HG02884 (cell line): Measurements from ENCODE around the gene CHST9.
"Not testable (repeated sequence)": the region's sequence is repeated elsewhere in the genome, so short reads cannot be mapped to it uniquely, and the experiment has no call there.

ENCODE experiments used
- ATAC-seq: cut with Tn5 transposase; IDR thresholded peaks from one replicate; pipeline ENCODE4 v1.9.1; 2021; ENCODE audit warnings: mild to moderate bottlenecking, moderate library complexity; ENCODE audit not compliant: unreplicated experiment

CHST9 gene

DNA sequence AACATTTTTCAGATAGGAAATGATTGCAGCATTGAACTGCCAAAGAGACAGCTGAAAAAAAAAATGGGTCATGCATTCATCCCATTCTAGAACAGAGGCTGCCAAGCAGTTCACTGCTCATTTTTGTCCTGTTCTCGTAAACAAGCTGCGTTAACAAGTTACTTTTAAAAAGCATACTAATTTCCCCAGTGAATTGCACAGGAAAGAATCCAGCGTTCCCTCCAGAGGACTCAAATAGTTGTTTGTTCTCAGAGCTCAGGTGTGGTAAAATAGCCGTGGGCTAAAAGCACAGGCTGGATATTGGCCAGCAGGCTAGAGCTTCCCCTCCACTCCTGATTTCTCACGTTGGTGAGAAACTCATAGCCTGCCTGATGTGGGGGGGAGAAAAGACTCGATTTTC is 243.5 kb downstream of the CHST9 start:
- no peak for ATAC-seq

DNA sequence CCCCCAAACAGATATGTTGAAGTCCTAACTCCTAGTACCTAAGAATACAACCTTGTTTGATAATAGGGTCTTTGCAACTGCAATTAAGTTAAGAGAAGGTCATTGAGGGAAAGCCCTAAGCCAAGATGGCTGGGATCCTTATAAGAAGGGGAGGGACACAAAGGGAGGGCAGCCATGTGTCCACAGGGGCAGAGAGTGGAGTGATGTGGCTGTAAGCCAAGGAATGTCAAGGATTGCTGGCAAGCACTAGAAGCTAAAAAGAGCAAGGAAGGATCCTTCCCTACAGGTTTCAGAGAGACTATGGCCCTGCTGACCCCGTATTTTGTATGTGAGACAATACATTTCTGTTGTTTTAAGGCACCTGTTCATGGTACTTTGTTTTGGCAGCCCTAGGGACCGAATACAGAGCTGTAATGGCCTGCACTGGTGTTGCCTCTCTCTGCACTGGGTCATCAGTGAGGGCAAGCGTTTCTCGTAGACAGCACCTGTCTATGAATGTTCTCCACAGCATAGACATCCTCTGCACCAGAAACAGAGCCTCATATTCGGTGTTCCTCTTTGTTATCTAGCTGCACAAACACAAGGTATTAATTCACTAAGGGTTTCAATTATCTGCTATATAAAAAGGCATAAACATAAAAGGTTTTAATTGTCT is 244.2 kb downstream of the CHST9 start:
- ATAC-seq = no peak

DNA sequence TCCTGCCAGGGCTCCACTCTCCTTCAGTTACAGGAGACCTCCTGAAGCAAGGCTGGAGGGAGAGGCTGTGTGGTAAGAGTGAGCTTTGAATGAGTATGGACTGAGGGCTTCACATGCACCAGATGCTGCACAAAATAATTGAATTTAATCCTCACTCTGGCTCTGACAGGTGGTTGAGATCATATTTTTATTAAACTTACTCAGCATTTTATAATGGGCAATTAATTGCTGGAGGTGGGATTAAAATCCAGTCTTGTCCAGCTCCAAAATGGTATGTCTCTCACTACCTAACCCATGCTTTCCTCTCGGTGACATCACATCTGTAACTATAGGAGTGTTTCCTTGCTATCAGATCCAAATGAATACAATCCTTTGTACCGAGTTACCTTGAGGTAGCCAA is 253.4 kb downstream of the CHST9 start:
- no peak for ATAC-seq

DNA sequence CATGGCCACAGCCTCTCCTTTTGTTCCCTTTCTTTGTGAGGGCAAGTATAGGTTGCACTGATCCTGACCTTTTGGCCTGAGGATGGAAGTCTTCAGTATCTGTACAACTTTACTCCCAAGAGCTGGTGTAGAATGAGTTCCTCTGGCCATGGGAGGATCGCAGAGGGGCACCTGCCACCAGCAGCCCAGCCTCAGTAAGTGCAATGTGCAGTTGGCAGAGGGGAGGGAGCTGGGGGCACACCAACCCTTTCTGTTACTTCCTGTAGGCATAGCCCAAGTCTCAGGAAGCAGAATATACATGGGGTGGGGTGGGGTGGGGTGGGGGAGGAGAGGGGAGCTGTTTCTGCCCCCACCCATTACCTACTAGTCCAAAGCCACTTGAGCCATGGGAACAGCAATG is 254.5 kb downstream of the CHST9 start:
- ATAC-seq = no peak

DNA sequence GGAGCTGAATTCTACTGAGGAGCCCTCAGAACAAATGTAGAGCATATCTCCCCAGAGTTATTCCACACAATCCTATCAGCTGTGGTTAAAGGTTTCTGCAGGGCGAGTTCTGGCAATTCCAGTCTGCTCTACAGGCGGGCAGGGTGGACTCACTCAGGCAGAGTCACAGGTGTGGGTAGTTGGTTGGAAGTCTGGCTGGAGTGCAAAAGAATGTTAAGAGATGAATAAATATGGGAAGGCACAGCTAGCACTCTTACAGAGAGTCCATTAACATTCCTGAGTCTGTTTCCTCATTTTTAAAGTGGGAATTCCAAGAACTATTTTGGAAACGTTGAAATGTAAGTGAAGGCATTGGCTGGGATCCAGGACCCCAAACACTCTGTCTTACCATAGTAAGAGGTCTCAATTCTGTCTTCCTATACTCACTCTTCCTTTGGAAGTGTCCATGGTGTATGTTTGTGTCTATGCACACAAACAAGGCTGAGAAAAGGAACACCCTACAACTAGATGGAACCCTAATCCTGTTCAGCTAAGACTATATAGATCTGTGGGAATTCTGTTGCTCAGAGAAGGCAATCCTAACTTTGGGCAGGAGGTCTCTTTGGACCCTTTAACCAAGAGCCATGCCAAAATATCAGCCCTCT is 256.3 kb downstream of the CHST9 start:
- no peak for ATAC-seq

DNA sequence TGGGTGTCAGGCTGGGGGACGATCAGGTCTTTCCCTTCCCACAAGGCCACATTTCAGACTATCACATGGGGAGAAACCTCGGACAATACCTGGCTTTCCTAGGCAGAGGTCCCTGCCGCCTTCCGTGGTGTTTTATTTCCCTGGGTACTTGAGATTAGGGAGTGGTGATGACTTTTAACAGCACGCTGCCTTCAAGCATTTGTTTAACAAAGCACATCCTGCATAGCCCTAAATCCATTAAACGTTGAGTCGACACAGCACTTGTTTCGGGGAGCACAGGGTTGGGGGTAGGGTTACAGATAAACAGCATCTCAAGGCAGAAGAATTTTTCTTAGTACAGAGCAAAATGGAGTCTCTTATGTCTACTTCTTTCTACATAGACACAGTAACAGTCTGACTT is 257.3 kb downstream of the CHST9 start:
- not testable (repeated sequence) for ATAC-seq

DNA sequence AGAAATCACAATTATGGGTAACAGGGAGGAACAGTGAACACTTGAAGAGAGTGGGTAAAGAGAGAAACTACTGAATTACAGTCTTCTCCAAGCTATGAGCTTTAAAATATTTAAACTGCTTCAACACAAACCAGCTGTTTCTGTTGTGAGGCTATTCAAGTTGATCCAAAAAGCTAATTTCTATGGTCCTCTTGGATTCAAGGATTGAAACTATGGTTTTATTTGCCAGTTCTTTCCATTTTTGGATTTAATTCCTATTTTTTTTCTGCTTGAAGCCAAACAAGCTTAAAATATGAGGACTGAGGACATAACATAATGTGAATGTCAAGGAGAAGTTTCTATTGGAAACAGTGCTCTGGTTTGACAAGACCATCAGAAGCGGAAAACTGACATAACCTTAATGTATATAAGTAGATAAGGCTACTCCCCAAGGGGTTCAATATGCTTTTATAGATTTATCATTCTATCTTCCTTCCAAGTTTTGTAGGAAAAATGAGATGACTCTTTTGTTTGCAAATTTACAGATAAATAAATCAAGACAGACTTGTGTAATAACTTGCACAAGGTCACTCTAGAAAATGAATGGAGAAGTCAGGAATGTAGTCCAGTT is 258.9 kb downstream of the CHST9 start:
- no peak for ATAC-seq

DNA sequence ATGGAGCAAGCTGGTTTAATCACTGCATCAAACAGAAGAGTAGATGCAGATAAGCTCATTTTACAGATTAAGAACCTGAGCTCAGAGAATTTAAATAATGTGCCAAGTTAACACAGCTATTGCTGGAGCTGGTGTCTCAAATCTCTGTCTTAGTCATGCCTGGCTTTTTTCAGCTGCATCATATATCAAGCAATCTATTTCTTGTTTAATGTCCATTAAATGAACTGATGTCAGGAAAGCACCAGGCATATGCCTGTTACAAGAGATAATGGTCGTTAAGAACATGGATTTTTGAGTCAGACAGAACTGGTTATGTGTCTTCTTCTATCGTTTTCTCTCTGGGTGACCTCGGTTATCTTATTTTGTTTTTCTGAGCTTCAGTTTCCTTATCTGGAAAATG is 259.8 kb downstream of the CHST9 start:
- no peak for ATAC-seq

DNA sequence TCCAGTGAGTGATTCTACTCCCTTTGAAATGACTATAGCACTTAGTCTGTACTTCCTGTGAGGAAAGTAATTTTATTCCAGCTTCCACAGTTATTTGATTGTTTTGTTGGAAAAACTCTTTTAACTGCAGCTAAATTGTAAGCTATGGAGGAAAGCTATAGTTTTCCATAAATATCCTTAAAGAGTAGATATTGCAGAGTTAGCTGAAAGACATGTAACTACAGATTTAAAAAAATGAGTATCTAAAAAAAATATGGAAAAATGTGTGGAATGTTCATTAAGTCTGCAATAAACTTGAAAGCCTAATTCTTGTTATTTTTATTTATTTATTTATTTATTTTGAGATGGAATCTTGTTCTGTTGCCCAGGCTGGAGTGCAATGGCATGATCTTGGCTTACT is 262.8 kb downstream of the CHST9 start:
- ATAC-seq = no peak

DNA sequence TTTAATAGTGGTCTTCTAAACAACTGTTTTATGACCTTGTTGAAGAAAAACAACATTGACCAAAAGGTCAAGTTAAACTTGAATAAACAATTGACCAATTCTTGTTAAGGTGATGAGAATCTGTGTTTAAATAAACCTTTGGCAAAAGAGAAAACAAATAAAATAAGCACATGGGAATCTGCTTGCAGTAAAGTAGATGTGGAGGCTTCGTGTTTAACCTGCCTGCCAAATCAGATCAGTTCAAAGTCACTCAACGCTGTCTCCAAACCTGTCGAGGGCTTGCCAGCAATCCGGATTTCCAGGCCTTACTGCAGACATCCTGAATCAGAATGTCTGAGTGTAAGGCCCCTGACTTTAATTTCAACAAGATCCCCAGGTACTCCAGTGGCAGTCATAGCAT is 264.5 kb downstream of the CHST9 start:
- ATAC-seq = no peak

DNA sequence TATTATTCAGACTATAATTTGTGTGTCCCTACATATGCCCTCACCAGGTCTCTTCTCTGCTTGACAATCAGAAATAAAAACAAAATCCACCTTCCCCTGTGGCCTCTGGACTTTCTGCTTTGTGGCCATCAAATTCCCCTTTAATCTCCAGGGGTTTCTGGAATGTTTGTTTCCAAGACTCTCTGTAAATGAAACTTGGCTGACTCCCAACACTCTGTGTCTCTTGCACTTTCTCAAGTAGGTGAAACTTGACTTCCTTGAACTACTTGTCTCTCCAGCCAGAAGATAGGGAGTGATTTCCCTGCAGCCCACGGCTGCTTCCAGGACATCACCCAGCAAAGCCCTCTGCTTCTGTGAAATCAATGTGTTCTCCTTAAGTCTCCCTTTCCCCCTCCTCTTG is 265.5 kb downstream of the CHST9 start:
- ATAC-seq = no peak

DNA sequence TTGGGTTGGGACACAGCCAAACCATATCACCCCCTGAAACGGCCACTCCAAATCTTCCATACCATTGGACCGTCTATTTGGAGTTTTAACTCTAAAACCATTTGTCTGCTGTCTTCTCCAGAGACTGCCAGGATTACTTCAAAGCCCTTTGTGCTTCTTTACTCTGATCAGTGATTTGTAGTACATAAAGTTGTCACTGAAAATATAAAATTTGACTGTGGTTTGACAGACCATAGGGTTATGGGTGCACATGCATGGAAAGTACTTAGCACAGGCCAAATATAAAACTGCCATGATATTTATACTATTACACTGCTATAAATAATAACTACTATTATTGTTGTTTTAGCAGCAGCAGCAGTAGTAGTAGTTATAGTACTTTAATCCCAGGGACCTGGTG is 265.9 kb downstream of the CHST9 start:
- ATAC-seq = no peak

DNA sequence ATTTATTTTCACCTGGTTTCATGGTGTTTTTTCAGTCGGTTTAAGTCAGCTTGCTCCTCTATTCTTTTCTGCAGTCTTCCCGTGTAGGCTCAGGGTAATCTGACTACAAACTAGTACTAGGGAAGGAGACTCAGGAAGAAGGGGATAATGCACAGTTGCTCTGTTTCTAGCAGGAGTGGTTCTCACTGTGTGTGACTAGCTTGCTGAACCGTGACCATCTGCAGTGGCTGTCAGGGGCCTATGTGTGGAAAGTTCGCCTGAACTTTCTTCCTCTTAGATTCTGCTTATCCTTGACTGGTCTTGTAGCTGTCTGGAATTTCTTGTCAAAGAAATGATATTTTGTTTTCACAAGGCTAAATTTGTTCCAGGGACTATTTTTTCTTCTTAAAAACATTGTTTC is 273.3 kb downstream of the CHST9 start:
- no peak for ATAC-seq

DNA sequence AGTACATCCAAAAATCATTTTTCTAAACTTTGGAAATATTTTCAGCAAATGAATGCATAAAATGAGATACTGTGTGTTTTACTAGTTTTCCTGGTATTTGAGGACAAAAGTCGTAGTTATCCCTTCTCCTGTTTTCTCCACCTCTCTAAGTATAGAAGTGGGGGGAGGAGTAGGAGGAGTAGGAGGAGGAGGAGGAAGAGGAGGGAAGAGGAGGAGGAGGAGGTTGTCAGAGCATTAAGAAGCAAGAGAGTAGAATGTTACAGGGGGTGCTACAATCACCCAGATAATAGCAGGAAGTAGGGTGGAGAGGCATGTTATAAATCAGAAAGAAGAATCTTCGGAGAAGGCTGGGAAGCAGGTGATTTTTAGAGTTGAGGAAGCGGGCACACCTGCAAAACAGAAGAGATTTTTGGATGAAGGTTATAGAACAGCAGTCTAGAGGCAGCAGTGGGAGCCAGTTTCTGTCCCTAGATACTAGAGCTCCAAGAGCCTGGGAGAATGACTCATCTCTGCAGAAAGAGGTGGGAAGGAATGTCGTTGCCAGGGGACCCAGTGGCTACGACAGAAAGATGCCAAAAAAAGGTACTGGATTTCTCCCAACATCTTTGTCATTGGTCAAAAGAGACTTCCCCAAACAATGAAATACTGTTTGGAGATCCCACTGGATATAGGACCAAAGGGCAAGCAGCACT is 275.4 kb downstream of the CHST9 start:
- no peak for ATAC-seq

DNA sequence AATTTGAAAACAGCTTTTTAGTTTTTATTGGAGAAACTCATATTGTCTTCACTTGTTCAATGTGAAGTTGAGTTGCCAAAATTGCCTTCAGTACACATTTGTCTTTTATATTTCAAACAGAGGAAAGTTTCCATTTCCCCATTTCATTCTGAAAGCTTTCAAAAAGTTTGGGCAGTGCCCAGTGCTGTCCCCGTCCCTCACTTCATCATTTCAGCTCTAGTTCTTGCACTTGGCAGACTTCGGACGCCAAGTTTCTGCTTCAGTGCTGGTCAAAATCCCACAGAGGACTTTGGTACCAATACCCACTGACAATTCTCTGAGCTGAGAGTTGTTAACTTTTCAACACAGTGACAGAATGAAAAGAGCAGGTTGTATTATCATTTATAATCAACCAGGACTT is 276.2 kb downstream of the CHST9 start:
- no peak for ATAC-seq

DNA sequence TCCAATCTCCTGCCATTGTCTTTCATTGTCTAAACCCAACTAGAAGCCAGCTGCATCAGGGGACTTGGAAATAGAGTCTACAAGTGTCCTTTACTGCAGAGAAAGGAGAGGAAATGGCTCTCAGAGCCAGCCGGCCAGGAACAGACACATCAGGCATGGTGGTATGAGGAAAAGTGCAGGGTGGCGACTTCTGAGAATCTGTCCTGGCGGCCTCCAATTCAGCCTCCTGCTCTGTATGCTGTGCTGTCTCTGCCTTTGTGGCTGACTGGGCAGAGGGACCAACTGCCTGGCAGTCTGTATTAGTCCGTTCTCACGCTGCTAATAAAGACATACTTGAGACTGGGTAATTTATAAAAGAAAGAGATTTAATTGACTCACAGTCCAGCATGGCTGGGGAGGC is 282.8 kb downstream of the CHST9 start:
- no peak for ATAC-seq

DNA sequence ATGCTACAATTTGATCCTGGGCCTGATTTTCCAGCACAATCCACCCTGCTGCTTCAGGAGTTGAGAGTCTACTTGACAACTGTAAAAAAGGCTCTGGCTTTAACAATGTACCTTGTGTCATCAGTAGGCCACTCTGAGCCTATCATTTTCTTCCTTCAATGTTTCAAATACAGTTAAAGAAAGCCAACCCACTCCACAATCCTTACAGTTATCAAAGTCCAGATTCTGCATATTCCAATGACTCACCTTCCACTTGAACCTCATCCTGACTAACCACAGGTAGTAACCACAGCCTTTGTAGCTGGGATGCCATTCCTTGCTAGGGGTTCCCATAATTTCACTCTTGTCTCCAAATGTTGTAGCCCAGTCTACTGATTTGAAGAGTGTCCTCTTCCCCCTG is 284.1 kb downstream of the CHST9 start:
- ATAC-seq = no peak

DNA sequence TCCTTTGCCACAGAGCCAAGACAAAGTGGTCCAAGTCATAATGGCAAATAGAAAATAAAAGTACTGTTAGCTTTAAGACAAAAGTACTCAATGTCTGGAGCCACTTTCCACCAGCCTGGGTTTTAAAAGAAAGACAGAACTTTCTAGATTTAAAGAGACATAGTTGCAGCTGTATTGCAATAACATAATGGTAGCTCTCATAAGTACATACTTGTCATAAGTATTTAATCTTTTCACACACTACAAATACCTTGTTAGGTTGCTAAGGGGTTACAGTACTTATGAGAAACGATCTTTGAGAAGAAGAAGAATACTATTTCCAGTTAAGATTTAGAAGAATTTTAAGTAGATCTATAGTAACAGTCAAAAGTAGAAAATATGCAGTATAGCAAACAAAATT is 290.7 kb downstream of the CHST9 start:
- no peak for ATAC-seq

DNA sequence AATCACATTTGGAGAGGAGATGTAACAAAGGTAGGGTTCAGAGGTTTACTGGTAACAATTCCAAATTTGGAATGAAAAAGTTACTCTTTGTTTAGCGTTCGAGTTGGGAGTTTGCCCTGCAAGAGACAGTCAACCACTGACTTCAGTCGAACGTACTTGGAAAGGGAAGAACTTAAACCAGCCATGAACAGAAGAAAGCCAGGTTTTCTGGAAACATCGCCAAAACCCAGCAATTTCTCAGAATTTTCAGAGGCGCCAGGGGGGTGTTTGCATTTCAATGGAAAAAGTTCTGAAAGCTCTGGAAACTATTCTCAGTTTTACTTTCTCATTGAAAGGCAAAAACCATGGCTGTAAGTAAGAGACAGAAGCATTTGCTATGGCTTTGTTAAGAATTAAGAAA is 291.1 kb downstream of the CHST9 start:
- ATAC-seq = no peak

DNA sequence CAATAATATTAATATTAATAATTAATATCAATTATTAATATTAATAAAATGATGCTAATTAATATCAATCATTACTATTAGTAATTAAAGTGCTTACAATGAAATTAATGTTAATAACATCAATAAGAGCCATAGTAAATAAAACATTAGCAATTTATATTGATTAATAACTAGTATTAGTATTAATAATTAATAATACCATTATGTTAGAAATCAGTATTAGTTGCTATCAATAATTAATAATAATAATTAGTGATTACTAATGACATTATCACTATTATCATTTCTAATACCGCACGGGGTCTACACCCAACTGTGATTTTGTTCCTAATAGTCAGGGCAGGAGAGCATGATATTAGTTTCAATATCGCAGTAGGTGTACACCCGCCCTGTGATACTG is 296.8 kb downstream of the CHST9 start:
- ATAC-seq = no peak

DNA sequence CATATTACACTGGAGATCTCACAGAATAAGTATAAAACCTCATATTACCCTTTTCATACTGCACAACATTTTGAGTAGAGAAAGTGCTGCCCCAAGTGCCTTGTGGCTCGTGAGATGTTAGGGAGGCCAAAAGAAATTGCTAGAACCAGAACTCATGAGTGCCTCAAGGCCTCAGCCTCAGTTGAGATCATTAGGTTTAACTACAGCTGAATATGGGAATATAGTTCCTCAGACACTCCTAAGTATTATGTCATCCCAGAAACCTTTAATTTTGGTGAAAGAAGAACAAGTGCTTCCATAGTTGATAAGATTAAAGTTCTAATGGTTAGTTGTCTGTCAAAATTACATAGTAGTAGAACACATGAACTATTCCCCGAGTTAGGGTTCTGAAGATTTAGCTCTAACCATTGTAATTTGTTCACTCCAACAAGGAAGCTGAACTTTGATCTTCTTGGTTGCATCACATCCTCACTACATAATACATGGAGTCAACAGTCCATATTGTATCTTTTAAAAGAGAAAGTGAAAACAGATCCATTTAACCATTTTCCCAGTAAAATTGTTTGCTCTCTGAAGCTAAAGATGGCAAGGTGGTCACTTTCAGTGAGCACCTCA is 310.0 kb downstream of the CHST9 start:
- ATAC-seq = no peak

DNA sequence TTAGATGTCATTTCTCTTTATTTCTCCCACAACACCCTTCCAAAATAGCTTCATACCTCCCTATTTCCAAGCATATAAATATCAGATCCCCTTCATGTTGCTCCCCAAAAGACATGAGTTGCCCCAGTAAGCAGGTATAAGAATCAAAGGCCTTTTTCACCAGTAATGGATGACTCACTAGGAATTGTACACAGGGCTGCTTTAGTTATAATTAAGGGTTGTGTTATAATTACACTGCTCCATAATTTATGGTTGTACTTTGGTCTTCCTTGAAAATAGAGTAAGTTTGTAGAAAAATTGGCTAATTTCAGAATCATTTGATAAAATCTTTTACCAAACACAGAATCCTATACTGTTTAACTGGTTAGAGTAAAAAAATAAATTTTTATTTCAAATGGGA is 310.8 kb downstream of the CHST9 start:
- no peak for ATAC-seq
